SH-SY5Y (cell line): ENCODE data around the gene SMARCD3.

Source experiments
- GATA2 ChIP-seq: IDR thresholded peaks from 2 replicates; pipeline ENCODE4 v1.6.1; 2011; ENCODE audit warnings: mild to moderate bottlenecking, low read depth, low read length
- GATA3 ChIP-seq: IDR thresholded peaks from 2 replicates; pipeline ENCODE4 v1.6.1; 2011; ENCODE audit warnings: low read depth, mild to moderate bottlenecking, low read length, moderate library complexity

The SMARCD3 gene

DNA sequence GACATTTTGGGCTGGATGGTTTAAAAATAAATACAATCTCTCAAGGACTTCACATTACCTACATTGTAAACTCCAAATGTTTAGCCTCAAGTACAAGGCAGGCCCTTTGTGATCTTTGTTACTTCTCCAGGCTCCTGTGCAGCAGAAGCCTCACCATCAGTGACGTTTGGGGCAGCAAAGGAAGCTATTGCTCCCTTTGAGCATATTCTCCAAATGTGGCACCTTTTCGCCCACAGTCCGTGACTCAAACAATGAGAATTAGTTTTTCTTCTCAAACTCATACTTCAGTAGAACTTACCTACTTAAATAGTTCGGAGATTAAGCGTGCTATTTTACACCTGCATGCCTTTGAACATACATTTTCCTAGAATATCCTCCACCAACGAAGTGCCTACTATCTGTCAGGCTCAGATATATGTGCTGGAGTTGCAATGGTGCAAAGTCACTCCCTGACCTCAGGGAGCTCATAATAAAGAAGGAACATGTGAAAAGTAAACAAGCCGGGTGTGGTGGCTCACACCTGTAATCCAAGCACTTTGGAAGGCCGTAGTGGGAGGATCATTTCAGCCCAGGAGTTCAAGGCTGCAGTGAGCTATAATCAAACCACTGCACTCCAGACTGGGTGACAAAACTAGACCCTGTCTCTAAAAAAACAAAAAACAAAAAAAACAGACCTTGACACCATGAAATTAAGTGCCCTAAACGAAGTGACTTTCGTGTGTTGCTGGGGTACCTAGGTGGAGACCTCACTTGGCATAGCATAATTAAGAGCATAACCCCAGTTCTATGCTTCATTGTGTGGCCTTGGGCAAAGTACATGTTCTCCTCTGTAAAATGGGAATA, 20.2 kb downstream of the SMARCD3 start:
- TF ChIP-seq GATA3, result no peak
- no peak for TF ChIP-seq GATA2

DNA sequence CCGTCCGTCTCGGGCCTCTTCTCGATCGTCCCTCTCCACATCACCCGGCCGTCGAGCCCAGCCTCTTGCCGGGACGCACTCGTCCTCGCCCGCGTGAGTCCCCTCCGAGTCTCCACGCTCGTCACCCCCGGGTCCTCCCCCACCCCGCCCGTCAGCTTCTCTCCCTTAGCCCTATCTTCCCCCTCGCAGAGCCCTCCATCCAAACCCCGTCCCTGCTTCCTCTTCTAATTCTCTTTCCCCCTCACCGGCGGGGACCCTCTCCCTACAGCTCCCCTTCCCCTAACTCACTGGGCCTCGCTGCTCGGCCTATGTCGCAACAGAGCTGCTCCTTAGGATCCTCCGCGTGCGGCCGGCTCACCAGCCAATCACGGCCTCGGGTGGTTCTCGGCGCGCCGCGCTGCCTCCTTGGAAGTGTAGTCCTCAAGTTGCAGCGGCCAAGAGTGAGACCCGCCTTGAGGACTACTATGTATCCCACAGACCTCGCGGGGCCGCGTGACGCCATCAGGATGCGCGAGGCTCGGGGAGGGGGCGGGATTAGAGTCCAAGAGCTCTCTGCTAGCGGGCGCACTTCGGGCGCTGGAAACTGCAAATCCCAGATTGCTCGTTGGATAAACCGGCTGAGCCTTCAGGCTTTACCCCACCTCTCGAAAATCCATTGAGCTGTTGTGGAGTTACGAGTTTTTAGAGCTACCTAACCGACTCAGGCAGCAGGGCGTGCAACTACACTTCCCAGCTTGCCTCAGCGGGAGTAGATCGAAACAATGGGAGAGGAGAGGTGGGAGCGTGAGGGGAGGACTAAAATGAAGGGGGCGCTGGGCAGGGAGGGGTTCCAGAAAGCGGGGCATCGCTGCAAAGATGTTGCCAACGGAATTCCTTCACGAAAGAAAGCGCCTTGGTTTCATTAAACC, 21.4 kb downstream of the SMARCD3 start, which contains the start of gene ABCF2:
Gene ABCF2, minus strand, starts transcription at position 331 of the 908 bp plus-strand sequence. CDS start 747 bp downstream, outside the sequence.
- no peak for TF ChIP-seq GATA3
- peak; percentile 63 for TF ChIP-seq GATA2

DNA sequence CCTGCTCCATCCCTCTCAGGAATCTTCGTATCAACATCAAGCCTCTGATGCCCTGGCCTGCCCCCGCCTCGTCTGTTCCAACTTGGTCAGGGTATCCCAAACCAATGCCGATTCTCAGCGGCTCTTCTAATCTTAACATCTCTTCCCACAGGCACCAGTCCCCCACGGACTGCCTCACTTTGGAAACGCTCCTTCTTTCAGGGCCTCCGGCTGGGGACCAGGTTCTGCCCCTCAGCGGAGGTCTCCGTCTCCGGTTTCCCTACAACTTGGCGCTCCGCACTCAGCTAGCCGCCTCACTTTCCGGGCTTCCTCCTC, 22.0 kb downstream of the SMARCD3 start:
- TF ChIP-seq GATA3 (no peak), GATA2 (no peak)

DNA sequence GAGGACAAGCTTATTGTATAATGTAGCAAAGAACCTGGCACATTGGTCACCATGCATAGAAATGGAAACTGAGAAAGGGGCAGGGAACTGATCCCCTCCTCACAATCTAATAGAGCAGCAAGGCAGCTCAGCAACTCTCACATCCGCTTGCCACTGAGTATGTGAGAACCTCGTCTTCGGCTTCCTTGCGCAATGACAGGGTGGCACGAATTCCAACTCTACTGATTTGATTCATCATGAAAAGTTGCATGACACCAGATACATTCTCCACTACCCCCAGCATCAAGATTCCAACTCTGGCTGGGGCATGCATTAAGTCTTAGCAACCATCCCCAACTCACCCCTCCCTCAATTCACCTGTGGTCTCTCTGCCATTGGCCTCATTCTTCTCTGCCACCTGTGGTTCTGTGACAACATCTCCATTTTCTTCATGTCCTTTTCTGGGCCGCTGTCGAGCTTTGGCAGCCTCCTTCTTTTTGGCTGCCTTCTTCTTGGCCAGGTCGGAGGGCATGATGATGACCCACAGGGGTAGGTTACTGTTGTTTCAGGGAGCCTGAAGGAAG, 22.5 kb downstream of the SMARCD3 start:
- TF ChIP-seq GATA2 (no peak), GATA3 (no peak)

DNA sequence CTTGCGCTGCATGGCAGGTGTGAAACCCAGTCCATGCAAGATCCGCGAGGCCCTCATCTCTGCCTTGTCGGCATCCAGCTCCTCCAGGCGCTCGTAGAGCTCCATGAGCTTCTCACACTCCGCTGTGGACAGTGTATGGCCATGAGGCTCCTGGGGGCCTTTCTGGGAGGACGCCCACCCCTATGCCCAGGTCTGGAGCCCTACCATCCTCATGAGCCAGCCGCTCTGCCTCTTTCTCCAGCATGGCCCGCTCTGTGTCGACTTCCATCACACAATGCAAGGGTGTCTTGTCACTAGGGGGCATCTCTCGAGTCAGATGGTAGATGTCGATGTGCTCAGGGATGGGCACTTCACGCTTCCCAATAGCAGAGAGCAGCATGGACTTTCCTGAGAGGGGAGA, 24.8 kb downstream of the SMARCD3 start:
- no peak for TF ChIP-seq GATA3
- TF ChIP-seq GATA2, result no peak

DNA sequence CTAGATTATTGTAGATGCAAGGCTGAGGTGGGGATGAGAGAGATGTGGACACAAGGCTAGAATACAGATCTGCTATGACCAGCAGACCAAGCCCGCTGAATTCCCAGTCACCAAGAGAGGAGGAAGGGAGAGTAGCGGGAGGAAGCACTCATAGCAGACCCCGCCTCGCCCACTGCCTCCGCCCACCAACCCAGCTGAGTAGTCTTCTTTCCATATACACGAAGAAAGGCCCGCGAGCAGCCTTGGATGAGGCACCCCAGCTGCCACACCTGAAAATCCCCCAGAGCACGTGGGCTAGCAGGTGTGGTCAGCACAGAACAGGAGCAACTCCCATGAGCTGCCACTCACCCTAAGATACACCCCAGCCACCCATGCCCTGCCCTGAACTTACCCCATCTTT, 30.3 kb downstream of the SMARCD3 start:
- TF ChIP-seq GATA2 (no peak), GATA3 (no peak)

DNA sequence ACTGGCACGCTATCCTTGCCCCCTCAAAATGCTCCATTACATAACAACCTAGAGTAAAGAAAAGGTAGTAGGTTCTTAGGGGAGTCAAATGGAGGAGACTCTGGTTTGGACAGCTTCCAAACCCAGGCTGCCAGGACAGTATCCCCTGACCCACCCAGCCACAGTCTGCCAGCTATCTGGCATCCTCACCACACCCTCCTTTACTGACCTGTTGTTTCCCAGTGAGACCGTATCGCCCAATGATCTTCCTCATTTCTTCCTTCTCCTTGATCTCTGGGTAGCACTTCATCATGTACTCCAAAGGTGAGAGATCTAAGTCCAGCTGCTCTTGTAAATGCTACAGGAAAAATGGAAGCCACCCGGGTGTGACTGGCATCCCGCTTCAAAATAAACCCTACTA, 33.1 kb downstream of the SMARCD3 start:
- TF ChIP-seq GATA3 (no peak), GATA2 (no peak)

DNA sequence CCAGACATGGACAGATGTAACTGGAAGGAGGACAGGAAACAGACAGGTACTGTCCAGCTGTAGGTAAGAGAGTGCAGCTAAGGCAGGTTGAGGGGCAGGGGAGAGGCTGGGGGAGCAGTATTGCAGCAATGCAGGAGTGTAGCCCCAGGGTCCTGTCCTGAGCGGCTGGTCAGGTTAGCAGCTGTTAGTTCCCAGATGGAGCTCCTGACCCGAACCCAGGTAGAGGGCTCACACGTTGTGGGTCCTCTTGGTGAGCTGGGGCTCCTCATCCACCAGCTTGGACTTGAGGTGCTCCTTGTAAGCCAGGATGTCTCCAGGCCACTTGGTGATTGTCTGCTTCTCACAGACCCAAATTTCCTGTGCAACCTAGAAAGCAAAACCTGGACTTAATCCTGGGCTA, 34.7 kb downstream of the SMARCD3 start:
- TF ChIP-seq GATA2 (no peak), GATA3 (no peak)

DNA sequence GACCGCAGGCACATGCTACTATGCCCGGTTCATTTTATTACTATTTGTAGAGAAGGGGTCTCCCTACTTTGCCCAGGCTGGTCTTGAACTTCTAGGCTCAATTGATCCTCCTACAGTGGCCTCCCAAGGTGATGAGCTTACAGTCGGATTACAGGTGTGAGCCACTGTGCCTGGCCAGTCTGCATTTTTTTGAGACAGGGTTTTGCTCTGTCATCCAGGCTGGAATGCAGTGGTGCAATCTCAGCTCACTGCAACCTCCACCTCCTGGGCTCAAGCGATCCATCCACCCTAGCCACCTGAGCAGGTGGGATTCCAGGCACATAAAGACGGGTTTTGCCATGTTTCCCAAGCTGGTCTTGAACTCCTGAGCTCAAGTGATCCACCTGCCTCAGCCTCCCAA, 35.9 kb downstream of the SMARCD3 start:
- no peak for TF ChIP-seq GATA3
- TF ChIP-seq GATA2, result no peak

DNA sequence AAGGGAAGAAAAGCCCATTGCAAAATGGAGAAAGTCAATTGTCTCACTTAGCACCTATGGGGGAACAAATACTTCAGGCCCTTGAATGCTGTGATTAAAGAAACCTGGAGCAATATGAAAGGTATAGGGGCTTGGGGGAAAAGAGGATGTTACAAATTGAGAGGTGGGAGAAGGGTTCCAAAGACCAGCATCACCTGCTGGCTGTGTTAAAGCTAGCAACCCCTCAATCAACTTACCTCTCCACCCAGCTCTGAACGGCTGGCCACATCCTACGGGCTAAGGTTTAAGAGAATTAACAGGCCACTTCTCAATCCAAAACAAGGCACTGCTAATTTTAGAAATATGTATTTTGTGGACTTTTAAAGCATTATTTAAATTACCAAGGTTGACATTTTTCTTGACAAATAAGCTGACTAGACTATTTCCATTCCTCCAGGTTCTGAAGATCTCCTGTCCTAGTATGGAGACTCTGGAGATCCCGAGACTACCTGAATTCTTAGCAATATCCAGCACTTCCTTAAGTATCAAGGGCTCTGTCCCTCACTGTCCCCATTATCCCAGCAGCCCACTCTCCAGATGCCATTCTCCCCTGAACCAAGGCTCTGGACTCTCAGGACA, 37.2 kb downstream of the SMARCD3 start:
- TF ChIP-seq GATA2 (no peak), GATA3 (no peak)

DNA sequence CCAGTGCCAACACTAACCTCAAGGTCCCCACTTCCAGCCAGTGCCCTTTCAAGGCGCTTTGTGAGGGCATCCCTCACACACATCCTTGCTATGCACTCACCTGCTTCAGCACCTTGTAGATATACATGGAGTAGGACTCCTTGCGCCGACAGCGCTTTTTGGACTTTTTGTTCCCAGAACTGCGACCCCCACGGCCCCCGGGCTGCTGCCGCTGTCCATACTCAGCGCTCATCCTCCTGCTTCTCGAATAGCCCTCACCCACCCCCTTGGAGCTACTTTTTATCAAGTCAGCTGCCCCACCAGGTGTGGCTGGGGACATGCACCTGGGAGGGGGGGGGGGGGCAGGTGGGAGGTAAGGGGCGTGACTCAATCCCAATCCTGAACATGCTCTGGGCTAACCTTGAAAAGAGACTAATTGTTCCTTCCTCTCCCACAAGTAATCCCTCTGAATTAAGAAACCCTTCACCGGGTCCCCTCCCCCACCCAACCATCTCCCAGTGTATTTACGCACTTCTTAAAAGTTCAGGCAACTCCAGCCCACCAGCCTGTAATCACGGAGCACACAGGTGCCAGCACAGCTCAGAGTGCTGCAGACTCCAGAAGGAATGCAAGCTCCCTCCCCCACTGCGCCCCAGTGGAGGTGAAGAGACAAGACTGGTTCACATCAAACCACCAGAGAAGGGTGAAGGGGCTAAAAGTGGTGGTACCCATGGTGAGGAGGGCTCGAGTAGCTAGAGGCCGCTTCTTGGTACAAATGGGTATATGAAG, 38.2 kb downstream of the SMARCD3 start, which contains the start of gene H2BK1:
Gene H2BK1, minus strand, starts transcription at position 402 of the 768 bp plus-strand sequence. Its CDS starts 170 bp downstream, at position 232.
- TF ChIP-seq GATA2 (no peak), GATA3 (no peak)

DNA sequence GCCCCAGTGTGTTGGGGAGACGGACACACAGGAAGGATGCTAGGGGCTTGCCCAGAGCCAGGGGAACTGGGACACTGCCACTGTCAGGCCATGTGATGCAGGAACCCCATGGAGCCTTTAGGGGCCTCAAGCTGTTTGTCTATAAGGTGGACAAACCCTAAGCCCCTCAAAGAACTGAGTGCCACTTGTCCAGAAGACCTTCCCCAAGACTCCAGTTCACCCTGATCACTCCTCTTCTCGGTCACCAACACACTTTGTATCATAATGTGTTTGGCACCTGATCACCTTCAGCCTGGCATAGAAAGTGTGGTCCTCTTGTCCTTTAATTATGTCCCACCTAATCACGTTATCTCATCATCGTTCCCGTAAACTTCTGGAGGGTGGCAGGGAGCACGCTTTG, 38.9 kb downstream of the SMARCD3 start:
- TF ChIP-seq GATA3 (no peak), GATA2 (no peak)

DNA sequence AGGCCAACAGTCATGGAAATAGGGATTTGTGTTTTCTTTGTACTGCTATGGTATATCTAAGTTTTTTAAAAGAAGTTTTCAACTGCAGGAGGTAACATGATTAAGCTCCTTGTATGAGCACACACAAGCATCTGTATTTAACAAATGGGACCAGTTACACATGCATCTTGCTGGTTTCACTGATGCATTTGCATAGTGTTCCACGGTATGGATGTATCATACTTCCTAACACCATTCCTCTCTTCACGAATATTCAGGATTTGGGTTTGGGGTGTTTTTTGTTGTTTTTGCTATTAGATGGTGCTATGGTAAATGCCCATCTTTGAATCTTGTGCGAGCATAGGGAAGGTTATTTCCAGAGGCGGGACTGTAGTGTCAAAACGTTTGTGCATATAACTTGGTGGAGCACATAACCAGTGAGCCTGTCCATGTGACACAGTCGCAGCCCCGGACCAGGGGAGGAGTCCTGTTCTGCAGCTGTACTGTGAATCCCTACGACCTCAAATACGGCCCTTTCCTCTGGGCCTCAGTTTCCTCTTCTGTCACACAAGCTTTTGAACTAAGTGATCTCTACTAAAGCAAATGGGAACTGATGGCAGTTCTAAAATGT, 40.1 kb downstream of the SMARCD3 start:
- TF ChIP-seq GATA2 (no peak), GATA3 (no peak)

DNA sequence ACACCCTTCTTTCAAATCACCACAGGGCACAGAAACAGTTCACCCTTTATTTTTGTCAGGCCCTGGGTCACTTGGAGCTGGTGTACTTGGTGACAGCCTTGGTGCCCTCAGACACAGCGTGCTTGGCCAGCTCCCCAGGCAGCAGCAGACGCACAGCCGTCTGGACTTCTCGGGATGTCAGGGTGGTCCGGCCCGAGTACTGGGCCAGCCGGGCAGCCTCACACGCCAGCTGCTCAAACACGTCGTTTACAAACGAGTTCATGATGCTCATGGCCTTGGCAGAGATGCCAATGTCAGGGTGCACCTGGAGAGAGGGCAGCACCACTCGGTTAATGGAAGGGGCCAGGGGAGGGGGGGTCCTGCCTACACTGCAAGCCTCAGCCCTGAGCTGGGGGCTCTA, 40.7 kb downstream of the SMARCD3 start:
- TF ChIP-seq GATA2 (no peak), GATA3 (no peak)
